ENCODE data around the gene TSNAXIP1. TPM values are rescaled to one million over a fixed set of nuclear protein-coding genes. Genes with fewer than 3 reads are reported as not detected.

Gene TSNAXIP1
- total RNA-seq, 1 experiment from 2014 or later = 1.2 TPM

GRCh38 chr16:67766291-67766690, 40.4 kb upstream of the TSNAXIP1 start:
- Histone ChIP-seq H3K4me2 (ENCODE audit: low read length) (no peak overlapping the region), H3K4me1 (ENCODE audit: control insufficient read depth in 1 of 2, insufficient read depth in 2 of 2, low read length in 2 of 2) (peaks cover under 1 to 4% of the 10 kb centered on the region in 2 experiments; a peak in 1 of 4 replicates), H3K9me3 (ENCODE audit: control insufficient read depth in 1 of 2, insufficient read depth in 1 of 2, low read depth in 1 of 2, low read length in 2 of 2) (no peaks in the 10 kb centered on the region), H4K20me1 (ENCODE audit: insufficient read depth) (no peaks in the 10 kb centered on the region), H3K27me3 (ENCODE audit: insufficient read depth, low read length) (no peaks in the 10 kb centered on the region), H3K27ac (ENCODE audit: low read depth, low read length) (no peak overlapping the region), H3K9ac (ENCODE audit: low read length) (no peak overlapping the region), H3K9me2 (ENCODE audit: insufficient read depth) (no peaks in the 10 kb centered on the region), H3K4me3 (replicated peaks in 1 of 2; ENCODE audit: low read depth in 1 of 2, low read length in 2 of 2) (no peak overlapping the region), H3K36me3 (ENCODE audit: control insufficient read depth in 1 of 2, insufficient read depth in 2 of 2, low read length in 2 of 2) (no peaks in the 10 kb centered on the region), H3K79me2 (ENCODE audit: insufficient read depth, low read length) (no peaks in the 10 kb centered on the region), H2AFZ (ENCODE audit: low read depth, low read length, poor library complexity, severe bottlenecking) (no peak overlapping the region)
- POLR2A ChIA-PET = no interaction called here
- ATAC-seq (no peak), DNase-seq (ENCODE audit: low read depth, low spot score) (no peak)
- CTCF ChIA-PET = no interaction called here
- RAD21 ChIA-PET (ENCODE audit: low non-redundant PET in 1 of 2, low total read pairs in 2 of 2, uncharacterized antibody in 2 of 2, unreplicated experiment in 2 of 2) = no interaction called here
- intact Hi-C loops (cut with micrococcal nuclease) = no loop called here
- TF ChIP-seq YY1 (IDR thresholded peaks at IDR 0.05; ENCODE audit: extremely low read depth, insufficient replicate concordance, low read depth, low read length) = no peak
- BruUV-seq (replicated peaks) = no TSS peak

- ChIA-PET RAD21 (ENCODE audit: low non-redundant PET in 1 of 2, low total read pairs in 2 of 2, uncharacterized antibody in 2 of 2, unreplicated experiment in 2 of 2) (no interaction called here), POLR2A (interaction anchor here (0.6 kb wide), 1 partner anchor 170 kb away, joined by 3 read pairs; no protein-coding TSS in a partner anchor), CTCF (no interaction called here)
- no peak overlapping the region for H3K4me2 ChIP-seq (ENCODE audit: low read length)
- no peaks in the 10 kb centered on the region for H3K9me2 ChIP-seq (ENCODE audit: insufficient read depth)
- no peak overlapping the region for H3K4me3 ChIP-seq (replicated peaks in 1 of 2; ENCODE audit: low read depth in 1 of 2, low read length in 2 of 2)
- no peak overlapping the region for H2AFZ ChIP-seq (ENCODE audit: low read depth, low read length, poor library complexity, severe bottlenecking)
- no peak overlapping the region for H3K27ac ChIP-seq (ENCODE audit: low read depth, low read length)
- H3K9ac ChIP-seq (ENCODE audit: low read length) = no peak overlapping the region
- no peak for ATAC-seq
- no peaks in the 10 kb centered on the region for H3K36me3 ChIP-seq (ENCODE audit: control insufficient read depth in 1 of 2, insufficient read depth in 2 of 2, low read length in 2 of 2)
- no peaks in the 10 kb centered on the region for H3K9me3 ChIP-seq (ENCODE audit: control insufficient read depth in 1 of 2, insufficient read depth in 1 of 2, low read depth in 1 of 2, low read length in 2 of 2)
- H3K4me1 ChIP-seq (ENCODE audit: control insufficient read depth in 1 of 2, insufficient read depth in 2 of 2, low read length in 2 of 2) = 0 out of 4 replicates have a peak, but pooled peaks cover 0 to 4% of the 10 kb centered on the region in 2 experiments
- BruUV-seq (replicated peaks) = no TSS peak
- DNase-seq (ENCODE audit: low read depth, low spot score) = no peak
- intact Hi-C loops (cut with micrococcal nuclease) = no loop called here
- H3K79me2 ChIP-seq (ENCODE audit: insufficient read depth, low read length) = 0 out of 2 replicates have a peak, but pooled peaks cover 3% of the 10 kb centered on the region
- no peaks in the 10 kb centered on the region for H4K20me1 ChIP-seq (ENCODE audit: insufficient read depth)
- no peak for TF ChIP-seq ZFX (IDR thresholded peaks at IDR 0.05)
- no peak for TF ChIP-seq JUND (IDR thresholded peaks at IDR 0.05)
- no peak for TF ChIP-seq ZNF274 (IDR thresholded peaks at IDR 0.05; ENCODE audit: low read depth, low read length)
- no peak for TF ChIP-seq EZH2 (IDR thresholded peaks at IDR 0.05)
- no peak for TF ChIP-seq SIN3A (IDR thresholded peaks at IDR 0.05; ENCODE audit: low read depth)
- TF ChIP-seq CEBPB (IDR thresholded peaks at IDR 0.05; ENCODE audit: low read depth) = no peak
- no peak for TF ChIP-seq ZBTB33 (IDR thresholded peaks at IDR 0.05; ENCODE audit: extremely low read depth, insufficient replicate concordance, low read length)
- no peaks in the 10 kb centered on the region for H3K27me3 ChIP-seq (ENCODE audit: insufficient read depth, low read length)
Measured at GRCh38 chr16:67767953-67768352, 38.7 kb upstream of the TSNAXIP1 start.
